ENCODE measurements around the gene EVC2. TPM values are rescaled to one million over a fixed set of nuclear protein-coding genes. Genes with fewer than 3 reads are reported as not detected.

Gene EVC2
- polyA plus RNA-seq, 3 donors = 0.04 to 0.12 (median 0.08) TPM

- Mint-ChIP-seq H3K36me3 (no peaks in the 10 kb centered on the region), H3K27me3 (ENCODE audit: low read depth in 3 of 3) (peaks cover 0 to 4% (median 0%) of the 10 kb centered on the region in 3 donors), H3K9me3 (no peaks in the 10 kb centered on the region), H3K27ac (no peak overlapping the region), H3K4me3 (no peak overlapping the region), H3K4me1 (peaks cover 12% of the 10 kb centered on the region)
- H3K36me3 ChIP-seq (replicated peaks in 1 of 2; ENCODE audit: control insufficient read depth in 1 of 2, insufficient read depth in 2 of 2, low read length in 2 of 2) = no peaks in the 10 kb centered on the region
- intact Hi-C loops (cut with micrococcal nuclease) = no loop called here
- no peak for DNase-seq
- H3K9me3 ChIP-seq (replicated peaks in 1 of 2; ENCODE audit: control insufficient read depth in 1 of 2, insufficient read depth in 1 of 2, low read length in 2 of 2) = no peaks in the 10 kb centered on the region
- TF ChIP-seq CTCF (IDR thresholded peaks at IDR 0.05) = no peak
- 96% methylated on average over 3 of the region's 3 CpGs for WGBS (ENCODE audit: insufficient coverage)
- H3K27ac ChIP-seq (ENCODE audit: low read depth in 1 of 2, low read length in 2 of 2) = no peak overlapping the region
- H2AFZ ChIP-seq (ENCODE audit: insufficient read depth, low read depth, low read length, poor library complexity, severe bottlenecking) = no peak overlapping the region
- H3K4me3 ChIP-seq (replicated peaks in 1 of 3; ENCODE audit: low read depth in 2 of 3, low read length in 3 of 3) = no peak overlapping the region
- no peaks in the 10 kb centered on the region for H3K79me2 ChIP-seq (ENCODE audit: insufficient read depth, low read length)
- no peaks in the 10 kb centered on the region for H4K20me1 ChIP-seq (ENCODE audit: insufficient read depth, low read length)
- H3K4me2 ChIP-seq (replicated peaks; ENCODE audit: extremely low read depth, low read length, poor library complexity, severe bottlenecking) = no peak overlapping the region
- H3K4me1 ChIP-seq (ENCODE audit: control insufficient read depth in 1 of 2, insufficient read depth in 2 of 2, low read length in 2 of 2) = peaks cover 12% of the 10 kb centered on the region in 2 donors
- no peaks in the 10 kb centered on the region for H3K27me3 ChIP-seq (ENCODE audit: control insufficient read depth in 2 of 2, insufficient read depth in 2 of 2, low read length in 2 of 2)
- H3K9ac ChIP-seq (ENCODE audit: insufficient read depth, low read length, poor library complexity, severe bottlenecking) = no peak overlapping the region
These were observed 27.1 kb upstream of the EVC2 start for GRCh38 chr4:5735463-5735862.

- Histone ChIP-seq H4K20me1 (ENCODE audit: insufficient read depth, low read length) (no peaks in the 10 kb centered on the region), H3K27ac (ENCODE audit: low read depth in 1 of 2, low read length in 2 of 2) (no peak overlapping the region), H3K4me3 (replicated peaks in 1 of 3; ENCODE audit: low read depth in 2 of 3, low read length in 3 of 3) (no peak overlapping the region), H3K9me3 (replicated peaks in 1 of 2; ENCODE audit: control insufficient read depth in 1 of 2, insufficient read depth in 1 of 2, low read length in 2 of 2) (no peaks in the 10 kb centered on the region), H3K27me3 (ENCODE audit: control insufficient read depth in 2 of 2, insufficient read depth in 2 of 2, low read length in 2 of 2) (no peaks in the 10 kb centered on the region), H3K79me2 (ENCODE audit: insufficient read depth, low read length) (no peaks in the 10 kb centered on the region), H3K4me2 (replicated peaks; ENCODE audit: extremely low read depth, low read length, poor library complexity, severe bottlenecking) (no peak overlapping the region), H3K36me3 (replicated peaks in 1 of 2; ENCODE audit: control insufficient read depth in 1 of 2, insufficient read depth in 2 of 2, low read length in 2 of 2) (no peaks in the 10 kb centered on the region), H3K4me1 (ENCODE audit: control insufficient read depth in 1 of 2, insufficient read depth in 2 of 2, low read length in 2 of 2) (peaks cover 12% of the 10 kb centered on the region in 2 donors), H3K9ac (ENCODE audit: insufficient read depth, low read length, poor library complexity, severe bottlenecking) (no peak overlapping the region), H2AFZ (ENCODE audit: insufficient read depth, low read depth, low read length, poor library complexity, severe bottlenecking) (no peak overlapping the region)
- Mint-ChIP-seq H3K4me3 (no peak overlapping the region), H3K36me3 (no peaks in the 10 kb centered on the region), H3K4me1 (peaks cover 12% of the 10 kb centered on the region), H3K27me3 (ENCODE audit: low read depth in 3 of 3) (peaks cover 0 to 4% (median 0%) of the 10 kb centered on the region in 3 donors), H3K9me3 (no peaks in the 10 kb centered on the region), H3K27ac (no peak overlapping the region)
- intact Hi-C loops (cut with micrococcal nuclease) = no loop called here
- 94% methylated on average over 4 of the region's 5 CpGs for WGBS (ENCODE audit: insufficient coverage)
- no peak for TF ChIP-seq CTCF (IDR thresholded peaks at IDR 0.05)
- DNase-seq = no peak
These were observed 26.5 kb upstream of the EVC2 start for GRCh38 chr4:5734853-5735252.
